MM.1S (cell line): ENCODE measurements around the gene RPF1.

ENCODE experiments used
- DNase-seq: peaks from one replicate; pipeline ENCODE4 v3.0.0-alpha.2; 2015
- H2AFZ ChIP-seq: fragments of 300-600 bp; sonication (generic); 2 replicates; pipeline ENCODE4 v1.6.0; 2016; ENCODE audit warnings: antibody characterized with exemption, low read length
- H3F3A ChIP-seq: fragments of 300-600 bp; sonication (generic); 2 replicates; pipeline ENCODE4 v1.6.1; 2016; ENCODE audit warnings: mild to moderate bottlenecking, antibody characterized with exemption, low read length, moderate library complexity, mixed read lengths; ENCODE audit not compliant: insufficient read depth
- H3K27ac ChIP-seq: fragments of 300-600 bp; sonication (generic); 2 replicates; pipeline ENCODE4 v1.5.1; 2016; ENCODE audit warnings: mild to moderate bottlenecking, low read length
- H3K27me3 ChIP-seq: fragments of 300-600 bp; sonication (generic); replicated peaks from 2 replicates; pipeline ENCODE4 v1.6.0; 2016; ENCODE audit warnings: low read length; ENCODE audit not compliant: insufficient read depth
- H3K36me3 ChIP-seq: fragments of 300-600 bp; sonication (generic); replicated peaks from 2 replicates; pipeline ENCODE4 v1.6.1; 2016; ENCODE audit warnings: mild to moderate bottlenecking, low read length, mixed read lengths; ENCODE audit not compliant: insufficient read depth
- H3K4me1 ChIP-seq: fragments of 300-600 bp; sonication (generic); 2 replicates; pipeline ENCODE4 v1.6.1; 2016; ENCODE audit warnings: low read length, mixed read lengths
- H3K4me2 ChIP-seq: fragments of 300-600 bp; sonication (generic); 2 replicates; pipeline ENCODE4 v1.6.0; 2016; ENCODE audit warnings: low read depth, low read length
- H3K4me3 ChIP-seq: fragments of 300-600 bp; sonication (generic); 2 replicates; pipeline ENCODE4 v1.5.1; 2016; ENCODE audit warnings: low read length, mixed read lengths
- H3K79me2 ChIP-seq: fragments of 300-600 bp; sonication (generic); 2 replicates; pipeline ENCODE4 v1.6.1; 2016; ENCODE audit warnings: mixed run types, low read length, mixed read lengths
- H3K9ac ChIP-seq: fragments of 300-600 bp; sonication (generic); 2 replicates; pipeline ENCODE4 v1.6.1; 2016; ENCODE audit warnings: low read length, mixed read lengths
- H3K9me2 ChIP-seq: fragments of 300-600 bp; sonication (generic); replicated peaks from 2 replicates; pipeline ENCODE4 v1.6.1; 2016; ENCODE audit warnings: mild to moderate bottlenecking, low read length, mixed read lengths; ENCODE audit not compliant: insufficient read depth
- H3K9me3 ChIP-seq: fragments of 300-600 bp; sonication (generic); replicated peaks from 2 replicates; pipeline ENCODE4 v1.6.1; 2016; ENCODE audit warnings: mild to moderate bottlenecking, low read length, mixed read lengths; ENCODE audit not compliant: insufficient read depth
- H4K20me1 ChIP-seq: fragments of 300-600 bp; sonication (generic); 2 replicates; pipeline ENCODE4 v1.6.1; 2016; ENCODE audit warnings: mild to moderate bottlenecking, low read length, moderate library complexity, mixed read lengths; ENCODE audit not compliant: insufficient read depth
- CTCF ChIP-seq: fragments of 300-600 bp; sonication (generic); IDR thresholded peaks from 2 replicates; pipeline ENCODE4 v1.5.1; 2016; ENCODE audit warnings: antibody characterized with exemption, low read length, mixed read lengths
- EZH2 ChIP-seq: fragments of 300-600 bp; sonication (generic); optimal IDR thresholded peaks from 2 replicates; pipeline ENCODE3; 2017; ENCODE audit warnings: low read depth, mild to moderate bottlenecking, antibody characterized with exemption, low read length, mixed read lengths
- EZH2phosphoT487 ChIP-seq: fragments of 300-600 bp; sonication (generic); IDR thresholded peaks from 2 replicates; pipeline ENCODE4 v1.6.1; 2018; ENCODE audit warnings: antibody characterized with exemption, low read length

Gene RPF1

GRCh38 chr1:84488107-84488506 lies 9.0 kb downstream of the RPF1 start:
- H3K4me2 ChIP-seq = no peak overlapping the region
- no peaks in the 10 kb centered on the region; the same call in 1 of the 2 replicates for H3K36me3 ChIP-seq
- no peaks in the 10 kb centered on the region for H4K20me1 ChIP-seq
- no peak overlapping the region for H3K27ac ChIP-seq
- no peak for DNase-seq
- no peaks in the 10 kb centered on the region for H3K4me1 ChIP-seq
- no peaks in the 10 kb centered on the region for H3F3A ChIP-seq
- no peak overlapping the region for H3K4me3 ChIP-seq
- no peaks in the 10 kb centered on the region for H3K9me2 ChIP-seq
- H3K9me3 ChIP-seq = no peaks in the 10 kb centered on the region
- H2AFZ ChIP-seq = no peak overlapping the region
- no peaks in the 10 kb centered on the region; the same call in 1 of the 2 replicates for H3K79me2 ChIP-seq
- H3K27me3 ChIP-seq = no peaks in the 10 kb centered on the region
- TF ChIP-seq CTCF (no peak), EZH2 (no peak), EZH2phosphoT487 (no peak)
- no peak overlapping the region for H3K9ac ChIP-seq

GRCh38 chr1:84489766-84490165 lies 10.7 kb downstream of the RPF1 start:
- H3K4me3 ChIP-seq = no peak overlapping the region
- no peaks in the 10 kb centered on the region for H4K20me1 ChIP-seq
- no peaks in the 10 kb centered on the region; the same call in 1 of the 2 replicates for H3K36me3 ChIP-seq
- no peaks in the 10 kb centered on the region for H3K27me3 ChIP-seq
- no peak overlapping the region for H2AFZ ChIP-seq
- H3K9ac ChIP-seq = no peak overlapping the region
- H3K79me2 ChIP-seq = no peaks in the 10 kb centered on the region; the same call in 1 of the 2 replicates
- DNase-seq = no peak
- H3K27ac ChIP-seq = no peak overlapping the region
- H3K9me3 ChIP-seq = no peaks in the 10 kb centered on the region
- H3K9me2 ChIP-seq = no peaks in the 10 kb centered on the region
- no peak overlapping the region for H3K4me2 ChIP-seq
- no peak for TF ChIP-seq CTCF
- no peak for TF ChIP-seq EZH2
- no peak for TF ChIP-seq EZH2phosphoT487
- H3F3A ChIP-seq = no peaks in the 10 kb centered on the region
- H3K4me1 ChIP-seq = no peaks in the 10 kb centered on the region

GRCh38 chr1:84492726-84493125 lies 13.7 kb downstream of the RPF1 start:
- Histone ChIP-seq H3K4me3 (no peak overlapping the region), H4K20me1 (no peaks in the 10 kb centered on the region), H3K27me3 (no peaks in the 10 kb centered on the region), H3K27ac (no peak overlapping the region), H2AFZ (no peak overlapping the region), H3K4me2 (no peak overlapping the region), H3K9me2 (no peaks in the 10 kb centered on the region), H3K79me2 (no peaks in the 10 kb centered on the region), H3K4me1 (no peaks in the 10 kb centered on the region), H3K9me3 (no peaks in the 10 kb centered on the region), H3K9ac (no peak overlapping the region), H3K36me3 (no peaks in the 10 kb centered on the region; the same call in 1 of the 2 replicates), H3F3A (no peaks in the 10 kb centered on the region)
- no peak for TF ChIP-seq CTCF
- TF ChIP-seq EZH2 = no peak
- no peak for TF ChIP-seq EZH2phosphoT487
- DNase-seq = no peak
